Activated naive CD4-positive, alpha-beta T cell treated with anti-CD3 and anti-CD28 coated beads, Interleukin-2, amount 50 U/mL, for 72 hours (primary cell): ENCODE results near the gene LTBR. TPM values are rescaled to one million over a fixed set of nuclear protein-coding genes. Genes with fewer than 3 reads are reported as not detected.
"Not testable (repeated sequence)": the region's sequence is repeated elsewhere in the genome, so short reads cannot be mapped to it uniquely, and the experiment has no call there.

ENCODE experiments used
- ATAC-seq, 2 donors: fragments of 150-1000 bp; cut with Tn5 transposase; 2 replicates each; pipeline ENCODE4 v1.10.0; 2021; ENCODE audit warnings: mild to moderate bottlenecking in 2 of 2, moderate library complexity in 2 of 2
- DNase-seq, 2 donors: peaks; one replicate each; pipeline ENCODE4 v3.0.0; 2021 to 2022; ENCODE audit warnings: low spot score in 2 of 2
- H3K27ac Mint-ChIP-seq, 2 donors: one replicate each; pipeline ENCODE4 v1.8.0; 2022; ENCODE audit warnings: mild to moderate bottlenecking in 2 of 2, mixed read lengths in 2 of 2
- H3K36me3 Mint-ChIP-seq, 2 donors: one replicate each; pipeline ENCODE4 v1.8.0; 2022; ENCODE audit warnings: mixed read lengths in 2 of 2
- H3K9me3 Mint-ChIP-seq, 2 donors: one replicate each; pipeline ENCODE4 v1.8.0; 2022; ENCODE audit warnings: mixed read lengths in 2 of 2
- total RNA-seq, 2 donors: library from RNA; stranded (reverse); gene quantifications; one replicate each; pipeline ENCODE4 v1.2.3, GENCODE V29; 2022

Gene LTBR
- 1 to 10 TPM; 2.0 to 3.1 TPM for total RNA-seq

DNA sequence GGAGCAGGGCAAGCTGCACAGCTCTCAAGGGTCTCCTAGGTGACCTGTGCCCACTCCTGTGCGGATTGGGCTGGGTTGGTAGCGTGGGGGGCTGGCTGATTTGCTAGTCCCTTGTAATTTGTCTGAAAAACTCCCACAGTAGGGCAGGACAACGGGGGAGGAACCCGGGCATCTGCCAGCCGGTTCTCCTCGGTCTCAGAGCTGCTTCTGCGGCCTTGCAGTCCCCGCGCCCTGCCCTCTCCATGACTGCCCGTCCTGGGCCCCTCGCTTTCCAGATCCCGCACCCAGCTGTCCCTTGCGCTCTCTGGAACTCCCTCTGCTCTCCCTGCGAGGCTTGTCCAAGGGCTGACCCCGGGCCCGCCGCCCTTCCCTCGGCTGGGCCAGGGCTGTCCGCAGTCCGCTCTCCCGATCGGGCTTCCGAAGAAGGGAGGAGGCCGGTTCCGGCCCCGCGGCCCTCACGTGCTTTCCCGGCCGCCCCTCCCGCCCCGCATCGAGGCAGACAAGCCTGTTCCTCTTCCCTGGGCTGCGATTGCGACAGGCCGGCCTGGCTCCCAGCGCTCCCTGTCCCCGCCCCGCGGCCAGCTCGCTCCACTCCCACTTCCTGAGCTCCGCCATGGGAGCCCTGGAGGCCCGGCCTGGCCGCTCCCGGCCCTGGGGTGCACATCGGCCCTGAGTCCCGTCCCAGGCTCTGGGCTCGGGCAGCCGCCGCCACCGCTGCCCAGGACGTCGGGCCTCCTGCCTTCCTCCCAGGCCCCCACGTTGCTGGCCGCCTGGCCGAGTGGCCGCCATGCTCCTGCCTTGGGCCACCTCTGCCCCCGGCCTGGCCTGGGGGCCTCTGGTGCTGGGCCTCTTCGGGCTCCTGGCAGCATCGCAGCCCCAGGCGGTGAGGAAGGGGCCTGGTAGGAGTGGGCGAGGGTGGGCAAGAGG is at the start of gene LTBR:
Gene LTBR, plus strand, starts transcription at position 591 of the 927 bp plus-strand sequence. Its CDS starts 197 bp downstream, at position 788.
- Mint-ChIP-seq H3K36me3 (peaks cover 0 to 4% of the 10 kb centered on the region in 2 donors), H3K9me3 (no peaks in the 10 kb centered on the region), H3K27ac (no peak within 1 kb of the TSS)
- DNase-seq, result no peak
- ATAC-seq, result peak; percentile 50 to 78

DNA sequence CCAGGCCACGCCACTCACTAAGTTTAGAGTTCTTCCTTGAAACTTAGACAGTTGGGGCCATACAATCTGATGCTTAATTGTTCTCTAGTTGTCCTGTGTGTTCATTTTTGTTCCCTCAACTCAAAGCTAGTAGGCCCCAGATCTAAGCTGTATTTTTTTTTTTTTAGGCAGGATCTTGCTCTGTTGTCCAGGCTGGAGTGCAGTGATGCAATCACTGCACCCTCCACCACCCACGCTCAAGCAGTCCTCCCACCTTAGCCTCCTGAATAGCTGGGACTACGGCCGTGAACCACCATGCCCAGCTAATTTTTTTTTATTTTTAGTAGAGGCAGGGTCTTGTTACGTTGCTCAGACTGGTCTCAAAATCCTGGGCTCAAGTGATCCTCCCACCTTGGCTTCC is 49.6 kb upstream of the LTBR start:
- Mint-ChIP-seq H3K27ac (peak overlapping the region in 1 of 2 donors; percentile 96), H3K36me3 (peaks cover 18 to 30% of the 10 kb centered on the region in 2 donors), H3K9me3 (no peaks in the 10 kb centered on the region)
- DNase-seq (no peak), ATAC-seq (no peak)

DNA sequence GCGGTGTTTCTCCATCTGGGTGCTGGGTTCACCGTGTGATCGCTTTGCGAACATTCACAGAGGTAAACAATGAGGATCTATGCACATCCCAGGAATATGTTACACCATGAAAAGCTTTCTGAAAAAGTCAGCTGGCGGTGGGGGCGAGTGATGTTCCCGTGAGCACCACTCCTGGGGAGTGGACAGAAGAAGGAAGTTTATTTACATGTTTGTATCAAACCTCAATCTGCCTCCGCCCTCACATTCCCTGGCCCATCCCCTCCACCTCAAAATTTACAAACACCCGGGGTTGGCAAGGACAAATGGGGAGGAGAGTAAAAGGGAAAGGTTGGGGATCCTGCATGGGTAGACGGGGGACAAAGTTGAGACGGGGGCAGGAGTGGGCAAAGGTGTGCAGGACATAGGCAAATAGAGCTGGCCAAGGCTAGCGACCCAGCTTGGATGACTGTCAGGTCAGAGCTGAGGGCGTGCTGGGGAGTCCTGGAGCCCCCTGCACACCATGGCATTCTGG is 49.0 kb upstream of the LTBR start:
- H3K27ac Mint-ChIP-seq, result peak overlapping the region in 1 of 2 donors; percentile 96
- DNase-seq, result no peak
- no peaks in the 10 kb centered on the region for H3K9me3 Mint-ChIP-seq
- peaks cover 18 to 30% of the 10 kb centered on the region in 2 donors for H3K36me3 Mint-ChIP-seq
- peak in 1 of 2 donors; percentile 0 for ATAC-seq

DNA sequence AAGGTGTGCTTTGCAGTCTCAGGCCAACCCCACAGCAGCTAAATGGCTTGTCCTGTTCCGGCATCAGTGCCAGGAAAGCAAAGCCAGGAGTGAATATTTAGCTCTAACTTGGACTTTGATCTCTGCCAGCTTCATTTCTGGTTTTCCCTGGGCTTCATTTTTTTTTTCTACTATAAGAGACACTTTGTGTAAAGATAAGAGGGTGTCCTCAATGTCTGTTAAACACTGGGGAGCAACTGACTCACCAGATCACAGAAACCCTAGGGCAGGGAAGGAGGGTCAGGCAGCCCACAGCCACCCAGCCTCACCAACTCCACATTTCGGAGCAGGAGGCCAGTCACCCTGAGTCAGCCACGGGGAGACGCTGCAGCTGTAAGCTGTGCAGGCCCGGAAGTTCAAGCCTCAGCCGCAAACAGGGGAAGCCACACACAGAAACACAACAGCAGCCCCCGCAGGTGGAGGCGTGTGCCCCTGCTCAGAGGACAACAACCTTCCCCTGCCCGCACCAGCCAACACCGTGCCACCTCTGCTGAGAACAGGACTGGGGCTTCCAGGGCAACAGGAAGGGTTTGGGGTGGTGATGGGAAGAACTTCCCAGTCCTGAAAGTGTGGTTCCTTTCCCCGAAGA is 48.4 kb upstream of the LTBR start:
- DNase-seq, result peak; percentile 80 to 94
- H3K27ac Mint-ChIP-seq, result peak overlapping the region in 1 of 2 donors; percentile 96
- ATAC-seq, result peak; percentile 84 to 88
- H3K9me3 Mint-ChIP-seq, result no peaks in the 10 kb centered on the region
- H3K36me3 Mint-ChIP-seq, result peaks cover 18 to 30% of the 10 kb centered on the region in 2 donors

DNA sequence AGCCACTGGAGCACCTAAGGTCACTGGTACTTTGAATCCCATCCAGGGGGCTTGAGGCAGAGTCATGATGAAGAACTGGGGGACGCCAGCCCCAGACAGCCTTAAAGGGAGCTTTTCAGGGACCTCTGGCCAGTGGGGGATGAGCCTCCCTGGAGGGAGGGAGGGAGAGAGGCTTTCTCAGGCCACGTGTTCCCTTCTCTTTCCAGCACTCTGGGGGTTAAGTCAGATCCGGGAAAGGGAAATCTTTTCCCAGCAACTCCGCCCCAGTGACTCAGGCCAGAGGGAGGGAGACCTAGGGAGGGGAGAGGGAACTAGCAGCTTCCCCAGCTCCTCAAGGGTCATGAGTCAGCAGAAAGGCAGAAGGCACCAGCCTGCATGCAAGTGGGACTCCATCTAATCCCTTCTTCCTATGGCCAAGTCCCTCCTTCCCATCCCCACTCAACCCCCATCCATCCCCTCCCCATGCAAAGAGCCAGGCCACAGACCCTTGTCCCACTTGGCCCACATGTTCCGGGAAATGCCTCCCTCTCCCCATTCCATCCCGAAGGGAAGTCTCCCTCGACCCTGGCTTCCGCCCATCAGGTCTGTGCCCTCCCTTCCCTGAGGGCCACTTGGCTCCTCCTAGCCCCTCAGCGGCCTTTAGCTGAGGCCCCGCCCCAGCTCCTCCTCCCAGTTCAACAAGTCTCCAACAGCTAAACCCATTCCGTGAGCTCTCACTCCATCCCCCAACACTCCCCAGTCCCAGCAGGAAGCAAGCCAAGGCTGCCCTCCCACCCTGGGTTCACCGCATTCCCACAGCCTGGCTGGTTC is 47.7 kb upstream of the LTBR start:
- peak overlapping the region in 1 of 2 donors; percentile 96 for H3K27ac Mint-ChIP-seq
- DNase-seq (peak; percentile 62 to 74), ATAC-seq (peak; percentile 19 to 56)
- H3K36me3 Mint-ChIP-seq, result peaks cover 16 to 24% of the 10 kb centered on the region in 2 donors
- H3K9me3 Mint-ChIP-seq, result no peaks in the 10 kb centered on the region

DNA sequence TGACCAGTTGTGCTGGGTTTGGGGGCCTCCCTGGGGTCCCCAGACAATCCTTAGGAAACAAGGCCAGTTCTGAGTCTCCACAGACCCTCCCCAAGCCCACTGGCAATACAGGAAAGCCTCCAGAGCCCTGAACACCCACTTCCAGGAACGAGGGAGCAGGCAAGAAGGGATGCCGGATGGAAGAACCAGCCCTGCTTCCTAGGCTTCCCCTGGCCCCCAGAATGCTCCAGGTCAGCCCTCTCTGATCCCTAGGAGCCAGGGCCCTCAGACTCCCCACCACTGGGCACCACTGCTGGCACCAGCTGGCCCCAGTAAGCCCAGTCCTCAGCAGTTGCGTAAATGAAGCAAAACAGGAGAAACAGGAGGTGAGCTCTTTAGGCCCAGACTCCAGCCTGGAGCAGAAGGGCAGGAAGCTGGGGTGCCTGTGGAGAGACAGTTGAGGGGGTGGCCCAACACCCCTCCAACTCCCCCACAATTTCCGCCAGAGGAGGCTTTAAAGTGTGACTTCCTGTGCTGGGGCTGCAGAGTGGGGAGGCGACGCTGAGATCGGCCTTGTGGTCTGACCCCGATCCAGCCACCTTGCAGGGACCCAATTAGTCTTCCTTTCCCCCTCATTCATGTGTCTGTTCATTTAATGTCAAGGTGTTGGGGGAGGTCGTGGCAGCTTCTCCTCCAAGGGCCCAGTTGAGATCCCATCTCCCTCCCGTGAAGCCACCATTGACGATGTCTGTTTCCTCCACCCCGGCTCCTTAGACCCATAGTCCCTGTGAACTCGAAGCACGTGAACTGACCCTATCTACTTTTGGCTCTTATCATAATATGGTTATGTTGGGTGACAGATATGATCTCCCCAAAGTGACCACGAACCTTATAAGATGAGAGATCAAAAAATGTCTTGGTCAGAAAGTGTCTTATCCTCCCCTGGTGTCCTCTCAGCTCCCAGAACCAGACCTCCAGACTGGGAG is 46.8 kb upstream of the LTBR start:
- H3K9me3 Mint-ChIP-seq, result no peaks in the 10 kb centered on the region
- H3K27ac Mint-ChIP-seq, result peak overlapping the region in 1 of 2 donors; percentile 96
- peaks cover 13 to 19% of the 10 kb centered on the region in 2 donors for H3K36me3 Mint-ChIP-seq
- DNase-seq (no peak), ATAC-seq (no peak)

DNA sequence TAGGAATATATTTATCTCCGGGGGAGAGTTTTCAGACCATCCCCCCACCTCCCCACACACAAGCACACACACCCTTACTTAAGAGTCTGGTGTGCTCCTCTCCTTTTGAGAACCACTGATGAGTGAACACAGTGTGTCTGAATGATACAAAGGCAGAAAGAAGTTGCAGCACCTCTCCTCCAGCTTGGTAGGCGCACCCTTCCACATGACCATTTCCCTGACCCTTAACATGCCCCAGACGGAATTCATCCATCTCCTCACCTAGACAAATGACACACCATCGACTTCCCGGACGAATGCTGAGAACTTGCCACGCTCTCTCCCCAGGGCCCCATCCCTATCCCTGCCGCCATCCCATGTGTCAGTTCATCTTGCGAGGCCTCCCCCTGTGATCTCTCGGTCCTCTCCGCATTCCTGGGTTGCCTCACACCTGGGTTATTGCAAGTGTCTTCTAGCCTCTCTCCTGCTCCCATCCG is 46.0 kb upstream of the LTBR start:
- DNase-seq, result no peak
- Mint-ChIP-seq H3K36me3 (peaks cover 8 to 12% of the 10 kb centered on the region in 2 donors), H3K27ac (no peak overlapping the region), H3K9me3 (no peaks in the 10 kb centered on the region)
- ATAC-seq, result no peak

DNA sequence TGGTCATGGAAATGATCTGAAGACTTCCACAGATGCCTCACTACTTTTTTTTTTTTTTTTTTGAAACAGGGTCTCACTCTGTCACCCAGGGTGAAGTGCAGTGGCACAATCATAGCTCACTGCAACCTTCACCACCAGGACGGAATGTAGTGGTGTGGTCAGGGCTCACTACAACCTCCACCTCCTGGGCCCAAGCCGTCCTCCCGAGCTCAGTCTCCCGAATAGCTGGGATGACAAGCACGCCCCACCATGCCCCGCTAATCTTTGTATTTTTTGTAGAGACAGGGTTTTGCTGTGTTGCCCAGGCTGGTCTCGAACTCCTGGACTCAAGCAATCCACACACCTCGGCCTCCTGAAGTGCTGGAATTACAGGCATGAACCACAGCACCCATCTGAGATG is 45.4 kb upstream of the LTBR start:
- not testable (repeated sequence) for H3K36me3 Mint-ChIP-seq, H3K9me3 Mint-ChIP-seq, DNase-seq, ATAC-seq, H3K27ac Mint-ChIP-seq

DNA sequence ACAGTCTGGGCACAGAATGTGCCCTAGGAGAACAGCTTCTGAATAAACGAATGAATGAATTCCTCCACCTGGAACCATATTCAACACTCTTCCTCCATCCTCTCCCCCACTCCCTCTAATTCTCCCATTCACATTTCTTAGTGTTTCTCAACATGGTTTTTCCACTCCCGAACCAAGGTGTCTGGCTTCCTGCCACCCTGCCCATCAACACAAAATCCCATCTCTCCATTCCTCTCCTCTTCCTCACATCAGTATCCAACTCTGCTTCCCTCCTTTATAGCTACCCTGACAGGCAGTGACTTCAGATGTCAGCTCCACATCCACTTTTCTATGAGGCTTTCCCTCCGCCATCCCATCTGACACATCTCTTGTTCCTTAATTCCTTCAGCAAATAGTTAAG is 45.0 kb upstream of the LTBR start:
- H3K9me3 Mint-ChIP-seq, result no peaks in the 10 kb centered on the region
- DNase-seq (no peak), ATAC-seq (no peak)
- no peak overlapping the region for H3K27ac Mint-ChIP-seq
- peaks cover 1 to 2% of the 10 kb centered on the region in 2 donors for H3K36me3 Mint-ChIP-seq

DNA sequence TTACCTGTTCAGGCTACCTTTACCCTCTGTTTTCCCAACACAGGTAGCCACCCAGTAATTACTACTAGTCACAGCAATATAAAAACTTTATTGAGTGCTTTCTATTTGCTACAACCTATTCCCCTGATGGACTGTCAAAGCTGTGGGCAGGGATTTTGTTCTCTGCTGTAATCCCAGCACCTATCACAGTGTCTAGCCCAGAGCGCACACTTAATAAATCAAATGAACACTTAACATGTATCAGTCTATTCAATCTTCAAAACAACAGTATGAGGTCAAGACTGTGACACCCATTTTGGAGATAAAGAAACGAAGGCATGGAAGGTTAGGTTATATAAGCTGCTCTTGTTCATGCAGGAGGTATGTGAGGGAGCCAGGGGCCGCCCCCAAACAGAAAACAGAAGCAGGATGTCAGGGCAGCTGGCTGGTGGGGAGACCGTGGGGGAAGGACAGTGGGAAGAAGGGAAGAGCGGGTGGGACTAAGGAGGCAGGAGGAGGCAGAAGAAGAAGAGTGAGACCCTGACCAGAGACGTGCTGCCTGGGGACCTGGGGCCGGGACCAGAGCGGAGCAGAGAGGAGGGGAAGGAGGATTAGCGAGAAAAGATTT is 43.8 kb upstream of the LTBR start:
- H3K36me3 Mint-ChIP-seq, result no peaks in the 10 kb centered on the region
- DNase-seq, result no peak
- ATAC-seq, result no peak
- no peak overlapping the region for H3K27ac Mint-ChIP-seq
- H3K9me3 Mint-ChIP-seq, result no peaks in the 10 kb centered on the region

DNA sequence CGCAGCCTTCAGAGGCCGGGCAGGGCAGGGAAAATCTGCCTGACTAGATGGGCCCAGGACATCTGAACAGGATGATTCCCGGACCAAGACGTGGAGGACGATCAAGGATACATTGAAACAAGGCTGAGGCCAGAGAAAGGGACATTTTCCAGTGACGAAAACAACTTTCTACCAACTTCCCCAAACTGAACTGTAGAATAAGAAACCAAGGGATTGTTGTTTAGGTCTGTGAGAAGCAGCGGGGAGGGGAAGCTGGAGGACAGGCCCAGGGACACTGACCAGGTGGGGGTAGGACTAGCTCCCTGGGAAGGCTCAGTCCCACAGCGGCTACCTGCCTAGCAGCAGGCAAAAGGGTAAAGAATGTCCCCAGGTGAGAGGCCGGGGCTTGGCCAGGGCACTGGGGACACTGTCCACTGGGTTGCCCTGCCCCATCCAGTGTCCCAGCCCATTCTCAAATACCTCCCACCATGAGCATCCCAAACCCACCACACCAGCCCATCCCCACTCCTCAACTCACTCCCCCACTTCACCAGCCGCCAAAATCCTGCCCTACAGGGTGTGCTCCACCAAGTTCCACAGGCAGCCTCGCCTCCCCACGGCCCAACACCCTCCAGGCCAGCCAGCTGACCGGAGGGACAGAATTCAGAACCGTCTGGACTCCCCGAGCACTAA is 43.1 kb upstream of the LTBR start:
- ATAC-seq, result no peak
- DNase-seq, result no peak
- Mint-ChIP-seq H3K36me3 (no peaks in the 10 kb centered on the region), H3K27ac (no peak overlapping the region), H3K9me3 (no peaks in the 10 kb centered on the region)

DNA sequence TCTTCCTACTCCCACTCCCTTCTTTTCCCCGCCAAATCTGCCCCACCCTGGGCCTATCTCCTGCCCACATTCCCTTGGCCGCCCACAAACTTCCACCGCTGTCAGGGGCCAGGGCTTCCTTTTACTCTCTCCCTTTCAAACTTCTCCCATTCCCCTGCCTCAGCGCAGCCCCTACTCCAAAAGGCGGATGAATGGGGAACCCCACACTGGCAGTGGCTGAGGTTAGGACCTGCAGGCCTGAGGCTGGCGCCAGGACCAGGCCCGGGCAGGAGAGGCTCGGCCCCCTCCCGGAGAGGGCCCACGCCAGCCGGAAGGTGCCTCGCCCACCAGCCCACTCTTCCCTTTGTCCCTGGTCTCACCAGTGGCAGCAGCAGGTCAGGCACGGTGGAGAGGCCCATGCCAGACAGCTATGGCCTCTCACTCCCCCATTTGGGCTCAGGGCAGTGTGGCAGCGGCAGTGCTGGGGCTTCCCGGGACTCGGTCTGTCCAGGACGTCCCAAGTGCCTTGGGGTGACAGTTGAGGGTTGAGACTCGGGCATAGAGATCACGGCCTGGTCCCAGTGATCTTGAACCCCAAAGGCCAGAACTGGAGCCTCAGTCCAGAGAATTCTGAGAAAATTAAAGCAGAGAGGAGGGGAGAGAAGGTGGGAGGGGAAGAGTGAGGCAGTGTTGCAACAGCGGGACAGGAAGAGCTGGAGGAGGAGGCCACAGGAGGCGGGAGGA is 42.4 kb upstream of the LTBR start, which contains the start of gene TNFRSF1A:
Gene TNFRSF1A, minus strand, starts transcription at position 660 of the 723 bp plus-strand sequence. Its CDS starts 262 bp downstream, at position 398.
- ATAC-seq (peak; percentile 46 to 49), DNase-seq (peak; percentile 45 to 72)
- Mint-ChIP-seq H3K9me3 (peaks cover 0 to 1% of the 10 kb centered on the region in 2 donors), H3K36me3 (no peaks in the 10 kb centered on the region), H3K27ac (no peak within 1 kb of the TSS)

DNA sequence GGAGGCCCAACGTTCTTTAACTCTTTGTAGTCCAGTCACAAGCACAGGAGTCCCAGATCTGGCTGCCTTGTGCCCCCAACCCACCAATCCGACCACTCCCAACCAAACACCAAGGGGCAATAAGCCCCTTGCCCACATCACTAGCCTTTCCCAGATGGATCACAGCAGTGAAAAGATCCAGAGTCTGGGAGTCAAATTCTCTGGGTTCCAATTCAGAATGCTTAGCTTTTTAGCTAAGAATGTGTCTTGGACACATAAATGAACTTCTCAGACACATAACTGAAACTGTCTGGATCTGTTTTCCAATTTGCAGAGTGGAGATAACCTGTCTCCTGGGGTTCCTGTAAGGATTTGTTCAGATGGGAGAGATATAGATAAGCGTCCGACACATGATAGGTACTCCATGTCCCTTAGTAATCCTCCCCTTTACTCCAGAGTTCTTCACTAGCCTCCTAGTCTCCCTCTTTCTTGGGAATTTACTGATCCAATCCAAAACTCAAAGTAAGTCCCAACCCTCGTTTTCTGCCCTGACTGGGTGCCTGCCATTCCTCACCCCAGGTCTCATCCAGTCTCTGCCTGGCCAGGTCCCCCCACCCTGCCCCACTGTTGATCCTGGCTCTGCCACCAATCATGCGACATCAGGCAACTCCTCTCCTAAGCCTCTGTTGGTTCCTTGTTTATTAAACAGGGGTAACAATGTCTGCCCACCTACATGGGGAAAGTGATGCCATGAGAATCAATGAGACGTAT is 41.6 kb upstream of the LTBR start:
- Mint-ChIP-seq H3K27ac (no peak overlapping the region), H3K9me3 (peaks cover 0 to 6% of the 10 kb centered on the region in 2 donors), H3K36me3 (no peaks in the 10 kb centered on the region)
- DNase-seq (no peak), ATAC-seq (no peak)
